SK-N-SH (cell line): Measurements from ENCODE around the gene PCDHGA11.

Experiments used
- RAD21 ChIP-seq: IDR thresholded peaks from 2 replicates; pipeline ENCODE4 v1.6.1; 2012; ENCODE audit warnings: mild to moderate bottlenecking, low read length
- RCOR1 ChIP-seq: fragments of 150-350 bp; IDR thresholded peaks from 2 replicates; pipeline ENCODE4 v1.6.1; 2017; ENCODE audit warnings: antibody characterized with exemption, low read length
- SIN3A ChIP-seq: IDR thresholded peaks from 2 replicates; pipeline ENCODE4 v1.6.1; 2012; ENCODE audit warnings: low read depth, mild to moderate bottlenecking, low read length, moderate library complexity, borderline replicate concordance
- TF ChIP-seq, protein P1 (sequence below): fragments of 200-600 bp; sonication (generic); IDR thresholded peaks from 2 replicates; pipeline ENCODE4 v1.6.1; 2017; ENCODE audit warnings: antibody characterized with exemption, mild to moderate bottlenecking, moderate library complexity

DNA sequence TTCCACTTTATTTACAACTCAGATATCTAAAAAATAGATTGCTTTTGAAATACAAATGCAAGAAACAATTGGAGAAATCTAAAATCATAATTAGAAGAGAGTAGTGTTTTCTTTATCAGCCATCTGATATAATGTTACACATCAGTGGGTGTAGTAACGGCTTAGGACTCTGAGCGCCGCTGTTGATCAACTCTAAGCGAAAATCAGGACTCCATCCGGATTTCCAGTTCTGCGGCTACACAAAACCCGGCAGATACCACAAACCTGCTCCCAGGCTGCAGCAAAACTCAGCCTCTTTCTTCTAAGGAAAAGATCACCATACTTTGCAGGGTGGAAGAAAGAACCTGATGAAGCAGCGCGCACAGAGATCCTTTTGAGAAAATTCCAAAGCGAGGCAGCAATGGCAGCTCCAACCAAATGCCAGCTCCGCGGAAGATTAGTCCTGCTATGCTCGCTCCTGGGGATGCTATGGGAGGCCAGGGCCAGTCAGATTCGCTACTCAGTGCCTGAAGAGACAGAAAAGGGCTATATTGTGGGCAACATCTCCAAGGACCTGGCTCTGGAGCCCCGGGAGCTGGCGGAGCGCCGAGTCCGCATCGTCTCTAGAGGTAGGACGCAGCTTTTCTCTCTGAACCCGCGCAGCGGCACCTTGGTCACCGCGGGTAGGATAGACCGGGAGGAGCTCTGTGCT, 18.2 kb upstream of the PCDHGA11 start, which contains the start of gene PCDHGA9:
- TF ChIP-seq, protein P1, sequence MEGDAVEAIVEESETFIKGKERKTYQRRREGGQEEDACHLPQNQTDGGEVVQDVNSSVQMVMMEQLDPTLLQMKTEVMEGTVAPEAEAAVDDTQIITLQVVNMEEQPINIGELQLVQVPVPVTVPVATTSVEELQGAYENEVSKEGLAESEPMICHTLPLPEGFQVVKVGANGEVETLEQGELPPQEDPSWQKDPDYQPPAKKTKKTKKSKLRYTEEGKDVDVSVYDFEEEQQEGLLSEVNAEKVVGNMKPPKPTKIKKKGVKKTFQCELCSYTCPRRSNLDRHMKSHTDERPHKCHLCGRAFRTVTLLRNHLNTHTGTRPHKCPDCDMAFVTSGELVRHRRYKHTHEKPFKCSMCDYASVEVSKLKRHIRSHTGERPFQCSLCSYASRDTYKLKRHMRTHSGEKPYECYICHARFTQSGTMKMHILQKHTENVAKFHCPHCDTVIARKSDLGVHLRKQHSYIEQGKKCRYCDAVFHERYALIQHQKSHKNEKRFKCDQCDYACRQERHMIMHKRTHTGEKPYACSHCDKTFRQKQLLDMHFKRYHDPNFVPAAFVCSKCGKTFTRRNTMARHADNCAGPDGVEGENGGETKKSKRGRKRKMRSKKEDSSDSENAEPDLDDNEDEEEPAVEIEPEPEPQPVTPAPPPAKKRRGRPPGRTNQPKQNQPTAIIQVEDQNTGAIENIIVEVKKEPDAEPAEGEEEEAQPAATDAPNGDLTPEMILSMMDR, result peak; percentile 39; the same call in 1 of the 2 replicates
- no peak for TF ChIP-seq SIN3A
- TF ChIP-seq RCOR1, result no peak
- peak; percentile 39 for TF ChIP-seq RAD21
